HUES48 (cell line): ENCODE results near the gene SNX24.

Experiments used
- H3K27ac ChIP-seq: one replicate; pipeline ENCODE4 v1.7.0; 2013; ENCODE audit warnings: low read depth, low read length, inconsistent platforms
- H3K27me3 ChIP-seq: 2 replicates; pipeline ENCODE4 v1.6.1; 2013; ENCODE audit warnings: mild to moderate bottlenecking, low read length; ENCODE audit not compliant: control insufficient read depth, insufficient read depth
- H3K36me3 ChIP-seq: 2 replicates; pipeline ENCODE4 v1.6.1; 2013; ENCODE audit warnings: low read length; ENCODE audit not compliant: control insufficient read depth, insufficient read depth
- H3K4me1 ChIP-seq: 2 replicates; pipeline ENCODE4 v1.6.1; 2013; ENCODE audit warnings: mild to moderate bottlenecking, low read length; ENCODE audit not compliant: control insufficient read depth, insufficient read depth
- H3K4me3 ChIP-seq: 2 replicates; pipeline ENCODE4 v1.5.1; 2013; ENCODE audit warnings: mild to moderate bottlenecking, low read depth, low read length
- H3K9ac ChIP-seq: 2 replicates; pipeline ENCODE4 v1.6.1; 2013; ENCODE audit warnings: mild to moderate bottlenecking, low read depth, low read length, moderate library complexity
- H3K9me3 ChIP-seq: 2 replicates; pipeline ENCODE4 v1.6.1; 2013; ENCODE audit warnings: low read length; ENCODE audit not compliant: control insufficient read depth, insufficient read depth

Gene SNX24

GRCh38 chr5:122978644-122979297 lies 133.4 kb downstream of the SNX24 start:
- no peak overlapping the region for H3K9ac ChIP-seq
- H3K27ac ChIP-seq = no peak overlapping the region
- no peak overlapping the region for H3K4me3 ChIP-seq
- H3K4me1 ChIP-seq = no peaks in the 10 kb centered on the region
- no peaks in the 10 kb centered on the region for H3K27me3 ChIP-seq
- H3K36me3 ChIP-seq = no peaks in the 10 kb centered on the region
- H3K9me3 ChIP-seq = no peaks in the 10 kb centered on the region

- Histone ChIP-seq H3K27me3 (no peaks in the 10 kb centered on the region), H3K9me3 (no peaks in the 10 kb centered on the region), H3K9ac (no peak overlapping the region), H3K4me1 (no peaks in the 10 kb centered on the region), H3K36me3 (no peaks in the 10 kb centered on the region), H3K4me3 (no peak overlapping the region; the same call in 1 of the 2 replicates), H3K27ac (no peak overlapping the region)
Observed at GRCh38 chr5:122981846-122982245, 136.4 kb downstream of the SNX24 start.

- no peak overlapping the region for H3K27ac ChIP-seq
- no peaks in the 10 kb centered on the region for H3K4me1 ChIP-seq
- no peaks in the 10 kb centered on the region for H3K9me3 ChIP-seq
- no peaks in the 10 kb centered on the region for H3K27me3 ChIP-seq
- no peak overlapping the region for H3K4me3 ChIP-seq
- no peak overlapping the region for H3K9ac ChIP-seq
- no peaks in the 10 kb centered on the region for H3K36me3 ChIP-seq
Observed at GRCh38 chr5:122982376-122982775, 137.0 kb downstream of the SNX24 start.

- H3K36me3 ChIP-seq = no peaks in the 10 kb centered on the region
- H3K4me1 ChIP-seq = peaks cover 3% of the 10 kb centered on the region; the same call in 1 of the 2 replicates
- no peak overlapping the region for H3K27ac ChIP-seq
- no peak overlapping the region for H3K9ac ChIP-seq
- no peaks in the 10 kb centered on the region for H3K9me3 ChIP-seq
- H3K4me3 ChIP-seq = no peak overlapping the region
- H3K27me3 ChIP-seq = no peaks in the 10 kb centered on the region
Observed at GRCh38 chr5:122984425-122984824, 139.0 kb downstream of the SNX24 start.

- no peaks in the 10 kb centered on the region for H3K27me3 ChIP-seq
- no peak overlapping the region for H3K27ac ChIP-seq
- no peaks in the 10 kb centered on the region for H3K9me3 ChIP-seq
- H3K36me3 ChIP-seq = no peaks in the 10 kb centered on the region
- no peak overlapping the region for H3K9ac ChIP-seq
- H3K4me3 ChIP-seq = no peak overlapping the region
- H3K4me1 ChIP-seq = peaks cover 3% of the 10 kb centered on the region; the same call in 1 of the 2 replicates
Observed at GRCh38 chr5:122985006-122985700, 139.7 kb downstream of the SNX24 start.

- Histone ChIP-seq H3K27me3 (no peaks in the 10 kb centered on the region), H3K4me3 (no peak overlapping the region), H3K27ac (no peak overlapping the region), H3K36me3 (no peaks in the 10 kb centered on the region), H3K4me1 (peaks cover 3% of the 10 kb centered on the region; the same call in 1 of the 2 replicates), H3K9ac (no peak overlapping the region), H3K9me3 (no peaks in the 10 kb centered on the region)
Observed at GRCh38 chr5:122985954-122986721, 140.7 kb downstream of the SNX24 start.

- Histone ChIP-seq H3K4me1 (peaks cover 38% of the 10 kb centered on the region), H3K36me3 (no peaks in the 10 kb centered on the region), H3K4me3 (no peak overlapping the region), H3K27me3 (no peaks in the 10 kb centered on the region), H3K9me3 (no peaks in the 10 kb centered on the region), H3K27ac (no peak overlapping the region), H3K9ac (no peak overlapping the region)
Observed at GRCh38 chr5:122996091-122996490, 150.7 kb downstream of the SNX24 start.

- Histone ChIP-seq H3K4me3 (peak overlapping the region; percentile 6; the same call in 1 of the 2 replicates), H3K27me3 (no peaks in the 10 kb centered on the region), H3K36me3 (no peaks in the 10 kb centered on the region), H3K4me1 (peaks cover 35% of the 10 kb centered on the region), H3K27ac (peak overlapping the region; percentile 46), H3K9me3 (no peaks in the 10 kb centered on the region), H3K9ac (no peak overlapping the region)
Observed at GRCh38 chr5:122997294-122997693, 151.9 kb downstream of the SNX24 start.

GRCh38 chr5:122999947-123000563 lies 154.6 kb downstream of the SNX24 start:
- Histone ChIP-seq H3K4me1 (peaks cover 32% of the 10 kb centered on the region), H3K9me3 (no peaks in the 10 kb centered on the region), H3K4me3 (no peak overlapping the region), H3K27me3 (no peaks in the 10 kb centered on the region), H3K36me3 (no peaks in the 10 kb centered on the region), H3K9ac (no peak overlapping the region), H3K27ac (no peak overlapping the region)

- Histone ChIP-seq H3K27me3 (no peaks in the 10 kb centered on the region), H3K9ac (no peak overlapping the region), H3K27ac (no peak overlapping the region), H3K4me1 (peaks cover 30% of the 10 kb centered on the region), H3K4me3 (no peak overlapping the region), H3K36me3 (no peaks in the 10 kb centered on the region), H3K9me3 (no peaks in the 10 kb centered on the region)
Observed at GRCh38 chr5:123000731-123001130, 155.3 kb downstream of the SNX24 start.
